HG03103 (cell line): ENCODE data around the gene GPR176.

Experiments used
- ATAC-seq: cut with Tn5 transposase; IDR thresholded peaks from one replicate; pipeline ENCODE4 v1.9.1; 2021; ENCODE audit warnings: low read depth; ENCODE audit not compliant: unreplicated experiment

GPR176 gene

DNA sequence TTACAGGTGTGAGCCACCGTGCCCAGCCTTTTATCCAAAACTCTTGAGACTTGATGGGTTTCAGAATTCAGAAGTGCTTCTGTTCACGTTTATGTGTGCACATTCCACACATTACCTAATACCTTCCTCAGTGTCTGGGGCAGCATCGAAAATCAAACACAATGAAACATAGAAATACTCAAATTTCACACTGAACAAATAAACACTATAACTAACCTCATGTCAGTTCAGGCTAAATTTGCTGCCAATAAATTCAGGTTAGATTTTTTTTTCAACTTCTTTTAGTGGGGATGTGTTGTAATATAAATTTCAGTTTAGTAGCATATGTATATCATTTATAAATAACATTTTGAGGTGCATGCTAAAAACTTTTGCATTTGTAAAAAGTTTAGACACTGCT, 16.6 kb upstream of the GPR176 start:
- ATAC-seq, result no peak

DNA sequence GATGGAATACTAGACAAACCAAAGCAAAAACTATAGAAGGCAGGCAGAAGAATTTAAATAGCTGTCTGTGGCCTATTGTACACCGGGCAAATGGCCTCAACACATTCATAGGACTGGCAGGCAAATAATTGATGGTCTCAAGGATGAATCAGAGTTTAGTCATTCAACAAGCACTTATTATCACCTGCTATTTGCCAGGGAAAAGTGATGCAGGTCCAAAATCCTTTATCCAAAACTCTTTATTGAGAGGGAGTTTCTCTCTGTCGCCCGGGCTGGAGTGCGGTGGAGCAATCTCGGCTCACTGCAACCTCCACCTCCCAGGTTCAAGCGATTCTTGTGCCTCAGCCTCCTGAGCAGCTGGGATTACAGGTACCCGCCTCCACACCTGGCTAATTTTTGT, 16.1 kb upstream of the GPR176 start:
- ATAC-seq, result no peak

DNA sequence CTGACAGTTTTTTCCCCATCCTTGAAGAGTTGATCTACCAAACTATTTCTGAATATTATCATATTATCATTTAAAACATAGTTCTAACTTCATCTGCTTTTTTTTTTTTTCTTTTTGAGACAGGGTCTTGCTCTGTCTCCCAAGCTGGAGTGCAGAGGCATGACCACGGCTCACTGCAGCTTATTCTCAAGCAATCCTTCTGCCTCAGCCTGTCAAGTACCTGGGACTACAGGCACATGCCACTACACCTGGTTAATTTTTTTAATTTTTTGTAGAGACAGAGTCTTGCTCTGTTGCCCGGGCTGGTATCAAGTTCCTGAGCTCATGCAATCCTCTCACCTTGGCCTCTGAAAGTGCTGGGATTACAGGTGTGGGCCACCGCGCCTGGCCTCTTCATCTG, 15.2 kb upstream of the GPR176 start:
- ATAC-seq, result no peak

DNA sequence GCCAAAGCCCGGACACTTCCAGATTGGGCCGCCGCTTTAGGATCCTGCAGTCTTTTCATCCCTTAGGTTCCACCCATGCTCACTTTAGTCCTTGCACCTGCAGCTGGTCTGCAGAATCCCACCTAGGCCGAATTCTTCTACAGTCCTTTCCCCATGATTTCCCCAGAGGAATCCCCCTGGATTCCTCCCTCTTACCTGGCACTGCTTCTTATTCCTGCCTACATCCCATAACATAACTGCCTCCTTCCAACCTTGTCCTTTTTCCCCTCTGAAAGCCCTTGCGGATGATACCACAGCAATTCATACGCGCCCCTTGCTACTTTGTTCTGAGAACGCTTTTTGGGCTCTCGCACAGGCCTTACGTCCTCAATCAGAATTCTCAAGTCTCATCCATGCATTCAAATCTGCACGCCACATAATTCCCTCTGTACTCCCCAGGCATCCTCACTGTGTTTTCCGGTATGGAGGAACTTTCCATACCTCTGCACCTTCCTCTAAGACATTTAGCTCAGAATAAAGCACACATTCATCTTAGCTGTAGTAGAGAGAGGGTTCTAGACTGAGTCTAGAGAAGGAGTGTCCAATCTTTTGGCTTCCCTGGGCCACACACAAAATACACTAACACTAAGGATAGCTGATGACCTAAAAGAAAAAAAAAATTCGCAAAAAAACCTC, 14.5 kb upstream of the GPR176 start:
- peak; percentile 2 for ATAC-seq

DNA sequence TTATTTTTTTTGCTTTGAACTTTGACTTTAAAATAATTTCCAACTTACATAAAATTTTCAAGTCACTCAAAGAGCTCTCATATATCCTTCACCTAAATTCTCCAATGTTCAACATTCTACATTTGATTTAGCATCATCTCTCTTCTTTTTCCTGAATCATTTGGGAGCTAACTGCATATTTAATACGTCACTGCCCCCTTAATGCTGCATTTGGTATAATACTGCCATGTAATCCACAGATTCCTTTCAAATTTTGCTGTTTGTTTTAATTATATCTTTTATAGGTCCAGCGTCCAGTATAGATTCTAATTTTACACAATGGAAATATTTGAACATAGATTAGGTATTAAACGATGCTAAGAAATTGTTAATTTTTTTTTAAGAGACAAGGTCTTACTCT, 11.5 kb upstream of the GPR176 start:
- ATAC-seq, result no peak

DNA sequence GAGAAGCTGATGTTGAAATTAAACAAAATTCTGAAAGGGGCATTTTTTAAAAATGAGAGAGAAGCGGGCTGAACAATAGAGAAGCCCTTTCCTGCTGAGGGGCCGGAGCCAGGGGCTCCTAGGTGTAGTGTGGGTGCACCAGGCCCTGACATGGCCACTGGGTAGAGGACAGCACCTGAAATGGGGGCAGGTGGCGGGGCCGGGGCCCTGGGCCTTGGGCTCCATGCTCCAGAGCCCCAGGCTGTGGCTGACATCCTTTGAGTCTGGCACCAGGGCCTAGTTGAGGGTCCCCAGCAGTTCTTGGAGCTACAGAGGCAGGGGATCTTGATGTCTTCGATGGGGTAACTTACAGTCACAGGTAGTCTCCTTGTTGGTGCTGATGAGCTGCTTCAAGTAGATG, 6.5 kb upstream of the GPR176 start:
- ATAC-seq, result no peak

DNA sequence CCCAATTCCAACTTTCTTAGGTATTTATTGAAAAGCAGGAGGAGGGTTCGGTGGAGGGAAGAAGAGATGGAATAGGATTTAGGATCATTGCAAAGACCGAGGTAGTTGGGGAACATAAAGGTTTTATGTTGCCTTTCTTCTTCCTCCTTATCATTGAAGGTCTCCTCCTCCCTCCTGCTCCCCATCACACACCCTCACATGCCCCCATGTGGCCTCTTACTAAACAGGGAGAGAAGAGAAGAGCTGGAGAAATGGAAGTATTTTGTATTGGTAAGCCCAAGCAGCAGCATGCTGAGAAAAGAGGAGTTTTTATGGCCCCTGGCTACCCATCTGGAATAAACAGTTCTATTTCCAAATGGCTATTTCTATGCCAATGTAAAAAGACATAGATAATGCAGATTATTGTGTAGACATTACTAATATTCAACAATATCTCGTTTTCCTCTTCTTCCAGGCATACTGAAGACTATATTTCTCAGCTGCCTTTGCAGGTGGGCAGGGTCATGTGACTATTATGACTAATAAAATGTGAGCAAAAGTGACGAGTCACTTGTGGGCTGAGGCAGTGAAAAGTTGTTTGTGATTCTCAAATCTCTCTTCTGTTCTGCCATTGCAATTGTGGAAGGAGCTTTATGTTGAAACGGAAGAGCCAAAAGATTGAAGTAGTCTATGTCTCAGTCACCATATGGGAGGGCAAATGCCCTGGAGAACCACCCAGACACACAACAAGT, 5.2 kb upstream of the GPR176 start:
- ATAC-seq, result no peak

DNA sequence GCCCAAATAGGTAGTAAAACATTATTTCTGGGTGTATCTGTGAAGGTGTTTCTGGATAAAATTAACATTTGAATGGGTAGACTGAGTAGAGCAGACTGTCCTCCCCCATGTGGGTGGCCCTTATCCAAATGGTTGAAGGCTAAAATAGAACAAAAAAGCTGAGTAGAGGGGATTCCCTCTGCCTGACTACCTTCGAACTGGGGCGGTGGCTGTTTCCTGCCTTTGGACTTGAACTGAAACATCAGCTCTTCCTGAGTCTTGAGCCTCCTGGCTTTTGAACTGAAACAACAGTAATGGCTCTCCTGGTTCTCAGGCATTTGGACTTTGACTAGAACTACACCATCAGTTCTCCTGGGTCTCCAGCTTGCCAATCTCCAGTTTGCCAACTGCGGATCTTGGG, 4.4 kb upstream of the GPR176 start:
- ATAC-seq, result no peak

DNA sequence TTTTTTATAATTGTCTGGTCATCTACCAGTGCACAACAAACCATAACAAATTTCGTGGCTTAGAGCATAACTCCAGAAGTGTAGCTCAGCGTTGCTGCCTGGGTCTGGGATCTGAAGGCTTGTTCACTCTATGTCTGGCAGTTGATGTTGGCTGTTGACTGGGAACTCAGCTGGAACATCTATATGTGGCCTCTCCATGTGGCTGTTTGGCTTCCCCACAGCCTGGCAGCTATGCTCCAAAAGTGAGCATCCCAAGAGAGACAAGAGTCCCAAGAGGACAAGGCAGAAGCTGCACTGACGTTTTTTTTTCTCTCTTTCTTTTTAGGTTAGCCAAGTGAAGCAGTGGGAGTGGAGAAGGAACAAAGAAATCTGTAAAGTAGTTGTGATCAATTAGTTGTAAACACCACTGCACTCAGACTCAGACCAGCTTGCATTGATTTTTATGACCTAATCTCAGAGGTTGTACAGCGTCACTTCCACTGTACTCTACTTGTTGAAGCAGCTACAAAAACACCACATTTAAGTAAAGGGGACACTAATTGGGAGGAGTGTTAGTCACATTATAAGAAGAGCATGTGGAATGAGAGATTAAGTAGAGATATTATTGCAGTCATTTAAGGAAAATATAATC, 2.5 kb upstream of the GPR176 start:
- no peak for ATAC-seq

DNA sequence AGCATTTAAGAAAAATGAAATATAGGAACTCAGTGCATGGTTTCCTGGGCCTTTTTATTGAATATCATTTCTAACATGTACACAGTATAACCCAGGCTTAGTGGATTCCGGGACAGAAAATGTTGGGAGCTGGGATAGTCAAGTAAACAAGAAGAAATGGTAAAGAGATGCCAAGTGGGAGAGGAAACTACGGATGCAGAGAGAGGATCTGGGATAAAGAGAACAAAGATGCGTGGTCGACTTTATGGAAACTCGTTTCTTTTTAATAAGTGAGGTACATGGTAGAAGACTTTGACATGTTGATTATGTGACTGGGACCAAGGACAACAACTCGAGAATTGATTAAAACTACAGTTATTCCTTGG, 1.2 kb upstream of the GPR176 start:
- no peak for ATAC-seq

DNA sequence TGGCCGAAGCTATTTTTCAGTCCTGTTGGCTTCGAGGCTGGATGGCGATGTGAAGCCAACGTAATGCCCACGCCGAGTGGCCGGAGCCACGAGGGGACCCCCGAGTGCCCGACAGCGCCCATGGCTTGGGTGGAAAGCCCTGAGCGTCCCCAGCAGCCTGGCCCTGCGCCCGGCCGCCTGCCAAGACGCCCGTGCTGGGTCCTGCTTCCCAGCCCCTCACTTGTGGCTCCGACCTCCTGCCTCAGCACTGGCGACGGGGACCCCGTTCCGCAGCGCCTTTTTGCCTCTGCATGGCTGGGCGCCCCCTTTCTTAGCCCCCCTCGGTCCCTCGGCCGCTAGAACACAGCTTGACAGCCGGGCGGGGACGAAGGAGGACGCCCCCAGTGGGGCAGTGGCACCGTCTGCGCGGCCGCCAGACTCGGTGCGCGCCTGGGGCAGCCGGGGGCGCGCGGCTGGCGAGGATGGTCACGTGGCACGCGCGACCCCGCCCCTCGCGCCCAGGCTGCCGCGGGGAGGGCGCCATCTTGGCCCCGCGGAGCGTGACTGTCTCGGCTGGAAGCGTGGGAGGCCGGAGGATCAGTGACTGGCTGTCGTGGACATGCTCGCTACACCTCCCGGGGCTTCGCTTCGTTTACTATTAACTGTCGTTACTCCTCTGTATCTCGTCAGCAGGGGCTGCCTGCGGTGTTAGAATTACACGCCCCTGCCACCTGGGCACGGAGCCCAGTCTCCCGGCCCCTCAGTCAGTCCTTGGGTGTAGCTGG, 626 bp upstream of the GPR176 start:
- ATAC-seq, result peak; percentile 78

DNA sequence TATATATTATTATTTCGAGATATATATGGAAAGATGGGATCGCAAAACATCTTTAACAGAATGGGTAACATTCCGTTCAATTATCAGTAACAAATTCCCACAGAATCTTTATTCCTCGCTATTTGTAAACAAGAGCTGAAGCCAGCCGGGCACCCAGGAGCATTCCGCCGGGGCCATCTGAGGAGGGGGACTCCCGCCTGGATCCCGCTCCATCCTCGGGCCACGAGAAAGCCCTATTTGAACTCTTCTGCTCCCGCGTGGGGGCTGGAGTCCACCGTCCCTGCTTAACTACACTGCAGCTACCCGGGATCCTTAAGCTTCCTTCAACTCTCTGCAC, 687 bp downstream of the GPR176 start:
- no peak for ATAC-seq

DNA sequence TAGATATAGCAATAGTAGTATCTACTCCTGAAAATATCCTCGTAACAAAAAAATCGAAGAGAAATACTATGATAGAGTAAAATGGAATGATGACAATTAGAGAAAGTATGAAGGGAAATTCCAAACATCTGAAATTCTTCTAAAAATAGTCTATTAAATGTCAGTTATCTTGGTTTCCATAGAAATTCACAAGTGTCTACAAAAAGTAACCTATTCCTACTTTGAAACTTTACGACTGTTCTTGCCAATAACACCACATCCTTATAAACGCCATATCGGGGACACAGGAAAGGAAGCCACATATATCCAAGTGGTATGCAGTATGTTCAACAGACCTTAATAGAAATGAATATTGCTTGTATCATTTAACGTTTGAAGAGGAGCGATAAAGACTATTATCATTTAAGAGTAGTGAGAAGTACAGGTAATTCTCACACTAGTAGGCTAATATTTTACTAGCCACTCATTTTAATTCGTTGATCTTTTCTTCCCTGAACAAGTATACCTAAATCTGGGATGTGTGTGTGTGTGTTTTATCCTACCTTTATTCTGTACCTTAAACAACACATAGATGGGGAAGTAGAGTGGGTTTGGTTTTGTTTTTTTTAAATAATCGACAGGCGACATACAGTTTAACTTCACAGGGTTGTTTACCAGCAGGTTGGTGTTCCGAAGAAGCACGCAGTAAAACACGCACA, 1.2 kb downstream of the GPR176 start:
- no peak for ATAC-seq

DNA sequence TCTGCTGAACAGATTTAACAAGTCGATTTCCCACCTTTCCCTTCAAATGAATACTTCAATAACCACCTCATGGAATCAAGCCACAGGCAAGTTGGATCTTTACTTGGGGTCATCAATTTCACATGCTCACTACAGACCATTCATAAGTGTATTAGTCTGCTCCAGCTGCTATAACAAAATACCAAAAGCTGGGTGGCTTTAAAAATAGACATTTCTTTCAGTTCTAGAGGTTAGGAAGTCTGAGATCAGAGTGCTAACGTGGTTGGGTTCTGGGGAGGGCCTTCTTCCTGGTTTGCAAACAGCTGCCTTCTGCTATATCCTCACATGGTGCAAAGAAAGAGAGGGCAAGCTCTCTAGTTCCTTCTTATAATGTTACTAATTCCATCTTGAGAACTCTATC, 5.1 kb downstream of the GPR176 start:
- no peak for ATAC-seq

DNA sequence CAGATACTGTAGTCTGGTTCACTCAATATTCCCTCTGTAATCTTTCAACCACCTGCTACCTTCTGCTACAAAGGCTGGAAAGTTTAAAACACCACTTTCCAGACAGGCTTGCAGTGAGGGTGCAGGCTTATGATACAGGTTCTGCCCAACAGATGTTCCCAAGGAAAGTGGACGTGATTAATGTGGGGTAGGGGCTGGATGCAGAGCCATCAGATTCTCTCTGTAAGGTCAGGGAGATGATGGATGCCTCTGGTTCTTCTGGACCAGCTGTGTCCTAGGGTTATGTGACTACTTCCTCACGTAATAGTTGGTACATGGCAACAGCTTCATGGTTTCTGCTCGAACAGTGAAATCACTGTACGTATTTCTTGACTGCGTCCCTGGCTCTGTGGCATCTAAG, 11.1 kb downstream of the GPR176 start:
- ATAC-seq, result no peak

DNA sequence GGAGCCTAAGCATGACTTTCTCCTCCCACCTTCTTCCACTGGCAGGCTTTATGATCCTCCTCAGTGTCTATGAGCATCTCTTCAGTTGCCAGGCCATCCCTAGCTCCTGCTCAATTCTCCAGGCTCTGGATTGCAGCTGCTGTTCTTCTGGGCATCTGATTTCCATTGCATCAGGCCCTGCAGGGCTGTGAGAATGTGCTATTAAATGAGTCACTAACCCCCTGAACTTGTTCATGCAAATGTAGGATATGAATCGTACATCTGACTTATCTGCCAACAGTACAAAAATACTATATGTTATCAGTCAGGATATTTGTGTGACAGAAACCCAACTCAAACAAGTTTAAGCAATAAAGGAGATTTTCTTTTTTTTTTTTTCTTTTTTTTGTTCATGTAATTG, 11.9 kb downstream of the GPR176 start:
- ATAC-seq, result no peak

DNA sequence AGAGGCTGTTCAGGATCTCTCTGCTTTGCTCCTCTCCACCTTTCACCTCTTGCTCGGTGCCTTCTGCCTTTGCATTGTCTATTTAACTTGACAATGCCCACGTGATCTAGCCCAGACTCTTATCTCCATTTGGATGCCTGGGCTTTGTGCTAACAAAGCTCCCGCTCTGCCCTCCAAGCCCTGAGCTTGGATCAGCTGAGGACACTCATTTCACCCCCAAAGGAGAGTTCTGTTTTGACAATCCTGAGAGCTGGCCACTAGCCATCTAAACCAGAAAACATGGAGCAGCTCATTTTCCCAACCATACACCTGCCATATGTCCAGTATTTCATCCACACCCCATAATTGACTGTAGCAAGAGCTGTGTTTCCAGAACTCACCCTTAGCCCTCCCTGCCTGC, 12.8 kb downstream of the GPR176 start:
- no peak for ATAC-seq

DNA sequence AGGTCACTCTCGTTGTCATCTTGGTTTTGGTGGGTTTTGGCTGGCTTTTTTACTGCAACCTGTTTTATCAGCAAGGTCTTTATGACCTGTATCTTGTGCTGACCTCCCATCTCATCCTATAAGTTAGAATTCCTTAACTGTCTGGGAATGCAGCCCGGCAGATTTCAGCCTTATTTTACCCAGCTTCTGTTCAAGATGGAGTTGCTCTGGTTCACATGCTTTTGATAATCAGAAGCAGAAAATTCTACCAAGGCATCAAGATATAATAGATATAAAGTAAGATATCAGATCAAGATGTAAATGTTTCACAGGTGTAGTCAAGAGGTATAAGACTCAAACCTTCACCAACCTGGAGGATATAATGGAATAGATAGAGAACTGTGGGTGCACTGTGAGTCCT, 16.0 kb downstream of the GPR176 start:
- ATAC-seq, result no peak

DNA sequence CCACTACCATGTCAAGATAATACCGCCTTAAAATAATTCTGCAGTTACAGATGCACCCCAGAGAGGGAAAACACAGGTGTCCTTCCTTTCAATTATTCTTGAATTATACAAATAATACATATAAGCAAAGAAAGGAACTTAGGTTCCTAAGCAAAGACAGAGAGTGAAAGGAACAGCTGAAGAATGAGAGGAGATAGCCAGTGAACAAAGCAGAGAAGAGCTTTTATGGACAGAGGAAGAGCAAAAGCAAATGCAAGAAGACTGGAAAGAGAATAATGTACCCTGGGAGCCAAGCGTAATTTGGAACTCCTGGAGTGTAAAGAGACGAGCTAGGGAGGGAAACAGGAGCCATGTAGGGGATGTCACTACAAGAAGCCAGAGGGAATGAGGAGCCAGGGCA, 21.7 kb downstream of the GPR176 start:
- ATAC-seq, result no peak

DNA sequence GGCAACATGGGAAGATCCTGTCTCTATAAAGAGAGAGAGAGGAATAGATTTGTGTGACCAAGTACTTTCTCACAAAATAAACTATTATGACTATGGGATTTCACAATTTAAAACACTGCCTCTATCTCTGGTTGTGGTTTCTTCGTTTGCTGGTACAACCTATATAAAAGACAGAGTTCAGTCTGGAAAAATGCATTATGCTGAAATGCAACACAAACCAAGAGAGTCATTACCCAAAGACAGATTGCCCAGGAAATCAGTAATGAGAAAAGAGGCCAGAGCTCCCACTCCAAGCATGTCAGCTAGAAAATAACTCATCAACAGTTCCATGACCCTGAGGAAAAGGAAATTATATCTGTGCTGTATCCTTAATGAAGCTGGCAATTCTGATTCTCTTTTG, 23.2 kb downstream of the GPR176 start:
- ATAC-seq, result no peak

DNA sequence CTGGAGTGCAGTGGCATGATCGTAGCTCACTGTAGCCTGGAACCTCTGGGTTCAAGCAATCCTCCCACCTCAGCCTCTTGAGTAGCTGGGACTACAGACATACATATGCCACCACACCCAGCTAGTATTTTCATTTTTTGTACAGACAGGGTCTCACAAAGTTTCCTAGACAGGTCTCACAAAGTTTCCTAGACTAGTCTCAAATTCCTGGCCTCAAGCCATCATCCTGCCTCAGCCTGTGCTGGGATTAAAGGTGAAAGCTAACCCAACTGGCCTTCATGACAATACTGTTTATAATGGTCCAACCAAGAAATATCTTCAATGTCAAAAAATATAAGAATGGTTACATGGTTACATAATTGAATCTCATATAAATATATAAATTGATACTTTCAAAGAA, 24.0 kb downstream of the GPR176 start:
- ATAC-seq, result no peak
